Stomach (tissue), 4 donors: ENCODE measurements around the gene TMEM250.

ENCODE experiments used
- CTCF ChIP-seq, 7 experiments: fragments of 450-650 bp in 4 of 7; fragments of 200-600 bp in 3 of 7; sonication (generic) in 3 of 7; IDR thresholded peaks; one replicate each; pipeline ENCODE4 v1.5.1; 2016 to 2019; ENCODE audit warnings: antibody characterized with exemption in 7 of 7, control low read depth in 2 of 7, mild to moderate bottlenecking in 1 of 7
- POLR2A ChIP-seq, 4 donors: fragments of 450-650 bp; IDR thresholded peaks; one replicate each; pipeline ENCODE4 v1.6.1; 2016; ENCODE audit warnings: antibody characterized with exemption in 4 of 4, control low read depth in 2 of 4, mild to moderate bottlenecking in 1 of 4, moderate library complexity in 1 of 4

- TF ChIP-seq POLR2A (IDR thresholded peaks at IDR 0.05) (no peak), CTCF (IDR thresholded peaks at IDR 0.05) (no peak)
Measured at GRCh38 chr9:136098210-136098609, 20.5 kb downstream of the TMEM250 start.
